Fibroblast of skin of back (primary cell): ENCODE results near the gene CTDSP1.
A peak's percentile ranks its signal among the peaks of the same experiment; 100 is the strongest.

Experiments used
- DNase-seq: peaks from one replicate; pipeline ENCODE4 v3.0.0-alpha.2; 2013

The CTDSP1 gene

GRCh38 chr2:218427741-218428140, 28.1 kb downstream of the CTDSP1 start:
- DNase-seq, result no peak

- DNase-seq, result no peak
These were observed 29.3 kb downstream of the CTDSP1 start for GRCh38 chr2:218428846-218429558.

GRCh38 chr2:218429911-218430692, 30.4 kb downstream of the CTDSP1 start:
- DNase-seq, result no peak

- DNase-seq, result no peak
These were observed 31.1 kb downstream of the CTDSP1 start for GRCh38 chr2:218430721-218431120.

- no peak for DNase-seq
These were observed 32.2 kb downstream of the CTDSP1 start for GRCh38 chr2:218431878-218432277.

- DNase-seq, result no peak
These were observed 33.2 kb downstream of the CTDSP1 start for GRCh38 chr2:218432676-218433365.

GRCh38 chr2:218434456-218434855, 34.8 kb downstream of the CTDSP1 start:
- no peak for DNase-seq

- no peak for DNase-seq
These were observed 35.6 kb downstream of the CTDSP1 start for GRCh38 chr2:218435003-218435982.

- no peak for DNase-seq
These were observed 37.3 kb downstream of the CTDSP1 start for GRCh38 chr2:218436992-218437391.

- no peak for DNase-seq
These were observed 38.3 kb downstream of the CTDSP1 start for GRCh38 chr2:218437969-218438368.

- no peak for DNase-seq
These were observed 38.9 kb downstream of the CTDSP1 start for GRCh38 chr2:218438596-218438995.

GRCh38 chr2:218444692-218445357, 45.2 kb downstream of the CTDSP1 start:
- no peak for DNase-seq

- no peak for DNase-seq
These were observed 45.9 kb downstream of the CTDSP1 start for GRCh38 chr2:218445602-218446001.

GRCh38 chr2:218446547-218446946, 46.9 kb downstream of the CTDSP1 start:
- DNase-seq, result no peak

- DNase-seq, result no peak
These were observed 47.4 kb downstream of the CTDSP1 start for GRCh38 chr2:218447072-218447471.

GRCh38 chr2:218448934-218449333, 49.3 kb downstream of the CTDSP1 start:
- DNase-seq, result peak; percentile 18

GRCh38 chr2:218452079-218452478, 52.4 kb downstream of the CTDSP1 start:
- no peak for DNase-seq
